ENCODE data around the gene YES1. TPM values are rescaled to one million over a fixed set of nuclear protein-coding genes. Genes with fewer than 3 reads are reported as not detected.
"Not testable (repeated sequence)": the region's sequence is repeated elsewhere in the genome, so short reads cannot be mapped to it uniquely, and the experiment has no call there.

The YES1 gene
- total and polyA plus RNA-seq, 8 donors, result 6.4 to 147 (median 36.6) TPM

DNA sequence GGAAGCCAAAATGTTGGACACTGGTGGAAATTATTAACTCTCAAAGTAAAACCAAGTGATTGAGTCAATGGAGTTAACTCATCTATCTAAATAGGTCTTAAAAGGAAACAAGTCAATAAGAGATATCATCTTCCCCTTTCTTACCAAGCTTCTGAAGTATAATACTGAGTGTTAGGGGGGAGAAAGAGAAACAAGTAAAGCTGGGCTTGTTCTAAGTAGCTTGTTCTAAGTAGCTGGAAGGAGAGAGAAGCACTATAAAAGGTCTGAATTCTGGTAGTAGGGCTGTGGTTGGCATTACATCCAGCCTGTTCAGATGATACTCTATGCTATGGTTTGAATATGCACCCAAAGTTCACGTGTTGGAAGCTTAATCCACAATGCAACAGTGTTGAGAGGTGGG, 26.8 kb downstream of the YES1 start:
- Histone ChIP-seq H3K4me3 (no peak overlapping the region), H3K27ac (no peak overlapping the region), H3K9me3 (no peaks in the 10 kb centered on the region), H3K4me1 (peaks cover 9 to 43% (median 19%) of the 10 kb centered on the region in 4 donors), H3K36me3 (no peaks in the 10 kb centered on the region), H3K27me3 (no peaks in the 10 kb centered on the region)
- no peak for DNase-seq
- TF ChIP-seq EP300 (IDR thresholded peaks at IDR 0.05) (no peak), POLR2AphosphoS5 (IDR thresholded peaks at IDR 0.05) (no peak), POLR2A (IDR thresholded peaks at IDR 0.05) (no peak)
- TF ChIP-seq, protein P1, sequence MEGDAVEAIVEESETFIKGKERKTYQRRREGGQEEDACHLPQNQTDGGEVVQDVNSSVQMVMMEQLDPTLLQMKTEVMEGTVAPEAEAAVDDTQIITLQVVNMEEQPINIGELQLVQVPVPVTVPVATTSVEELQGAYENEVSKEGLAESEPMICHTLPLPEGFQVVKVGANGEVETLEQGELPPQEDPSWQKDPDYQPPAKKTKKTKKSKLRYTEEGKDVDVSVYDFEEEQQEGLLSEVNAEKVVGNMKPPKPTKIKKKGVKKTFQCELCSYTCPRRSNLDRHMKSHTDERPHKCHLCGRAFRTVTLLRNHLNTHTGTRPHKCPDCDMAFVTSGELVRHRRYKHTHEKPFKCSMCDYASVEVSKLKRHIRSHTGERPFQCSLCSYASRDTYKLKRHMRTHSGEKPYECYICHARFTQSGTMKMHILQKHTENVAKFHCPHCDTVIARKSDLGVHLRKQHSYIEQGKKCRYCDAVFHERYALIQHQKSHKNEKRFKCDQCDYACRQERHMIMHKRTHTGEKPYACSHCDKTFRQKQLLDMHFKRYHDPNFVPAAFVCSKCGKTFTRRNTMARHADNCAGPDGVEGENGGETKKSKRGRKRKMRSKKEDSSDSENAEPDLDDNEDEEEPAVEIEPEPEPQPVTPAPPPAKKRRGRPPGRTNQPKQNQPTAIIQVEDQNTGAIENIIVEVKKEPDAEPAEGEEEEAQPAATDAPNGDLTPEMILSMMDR (IDR thresholded peaks at IDR 0.05), result no peak
- intact Hi-C loops (cut with DNase I; ENCODE audit: low total_unique reads), result no loop called here
- 79 to 100% (median 89%) methylated on average over 1 of the region's 1 CpG for WGBS, 5 donors

DNA sequence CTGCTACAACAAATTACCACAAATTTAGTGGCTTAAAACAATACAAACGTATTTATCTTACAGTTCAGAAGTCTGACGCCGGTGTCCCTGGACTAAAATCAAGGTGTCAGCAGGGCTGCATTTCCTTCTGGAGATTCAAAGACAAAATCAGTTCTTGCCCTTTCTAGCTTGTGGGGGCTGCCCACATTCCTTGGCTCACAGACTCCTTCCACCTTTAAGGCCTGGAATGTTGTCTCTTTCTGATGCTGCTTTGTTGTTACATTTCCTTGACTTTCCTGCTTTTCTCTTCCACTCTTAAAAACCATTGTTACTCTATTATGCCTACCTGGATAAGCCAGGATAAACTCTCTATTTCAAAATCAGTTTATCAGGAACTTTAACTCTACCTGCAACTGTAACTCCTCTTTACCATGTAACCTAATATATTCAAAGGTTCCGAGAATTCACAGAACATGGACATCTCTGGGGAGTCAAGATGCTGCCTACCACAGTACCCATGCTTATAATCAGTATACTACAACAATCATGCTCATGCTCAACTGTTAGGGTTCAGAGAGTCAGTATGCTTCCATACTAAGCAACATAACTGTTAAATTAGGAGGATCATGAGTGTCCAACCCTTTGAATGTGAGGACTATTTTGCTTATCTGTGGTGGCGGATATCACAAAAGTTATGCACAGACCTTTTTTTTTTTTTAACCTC, 27.4 kb downstream of the YES1 start:
- Histone ChIP-seq H3K4me3 (no peak overlapping the region), H3K27me3 (no peaks in the 10 kb centered on the region), H3K36me3 (no peaks in the 10 kb centered on the region), H3K27ac (no peak overlapping the region), H3K9me3 (no peaks in the 10 kb centered on the region), H3K4me1 (peaks cover 6 to 37% (median 15%) of the 10 kb centered on the region in 4 donors)
- DNase-seq, result no peak
- 56 to 81% (median 74%) methylated on average over 5 of the region's 5 CpGs for WGBS, 5 donors
- no peak for TF ChIP-seq EP300 (IDR thresholded peaks at IDR 0.05)
- TF ChIP-seq, protein P1 (IDR thresholded peaks at IDR 0.05), result no peak
- no peak for TF ChIP-seq POLR2AphosphoS5 (IDR thresholded peaks at IDR 0.05)
- TF ChIP-seq POLR2A (IDR thresholded peaks at IDR 0.05), result no peak
- intact Hi-C loops (cut with DNase I; ENCODE audit: low total_unique reads), result no loop called here

DNA sequence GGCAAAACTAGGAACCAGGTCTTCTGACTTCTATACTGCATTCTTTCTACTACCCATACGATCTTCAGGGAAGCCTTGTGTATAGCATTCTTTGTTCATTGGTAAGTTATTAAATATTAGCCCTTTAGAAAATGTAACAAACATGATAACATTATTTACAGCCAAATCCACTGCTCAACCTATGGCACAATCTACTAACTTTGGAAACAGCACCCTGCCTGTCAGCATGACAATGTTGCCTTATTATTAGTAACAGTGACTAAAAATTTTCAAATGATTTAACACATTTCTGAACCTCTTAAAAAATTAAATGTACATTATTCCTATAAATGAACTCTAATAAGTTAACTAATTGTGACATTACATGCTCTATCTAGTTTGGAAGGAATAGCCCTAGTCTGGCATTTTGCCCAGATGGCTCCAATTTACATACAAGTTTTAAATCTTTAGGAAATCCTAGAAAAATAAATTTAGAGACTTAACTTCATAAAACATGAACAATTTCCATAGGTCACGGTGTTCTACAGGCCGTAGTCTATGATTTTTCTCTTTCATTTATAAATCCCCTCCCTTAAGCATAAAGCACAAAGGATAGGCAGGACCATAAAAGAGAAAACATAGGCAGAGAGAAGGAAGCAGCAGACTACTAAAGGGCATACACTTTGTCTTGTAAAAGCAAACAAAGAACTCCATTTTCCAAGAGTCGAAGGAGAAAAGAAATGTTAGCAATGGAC, 33.7 kb downstream of the YES1 start:
- H3K9me3 ChIP-seq, result no peaks in the 10 kb centered on the region
- WGBS, 5 donors, result 27 to 51% (median 43%) methylated on average over 4 of the region's 4 CpGs
- TF ChIP-seq, protein P1 (IDR thresholded peaks at IDR 0.05), result no peak
- TF ChIP-seq POLR2AphosphoS5 (IDR thresholded peaks at IDR 0.05), result no peak
- TF ChIP-seq POLR2A (IDR thresholded peaks at IDR 0.05), result no peak
- TF ChIP-seq EP300 (IDR thresholded peaks at IDR 0.05), result no peak
- H3K27me3 ChIP-seq, result no peaks in the 10 kb centered on the region
- no peaks in the 10 kb centered on the region for H3K36me3 ChIP-seq
- peak overlapping the region in 3 of 5 donors; percentile 0 to 30 (median 8) for H3K27ac ChIP-seq
- H3K4me3 ChIP-seq, result no peak overlapping the region
- intact Hi-C loops (cut with DNase I; ENCODE audit: low total_unique reads), result no loop called here
- peaks cover 11 to 66% (median 44%) of the 10 kb centered on the region in 4 donors for H3K4me1 ChIP-seq
- DNase-seq, result peak in 1 of 2 donors; percentile 54

DNA sequence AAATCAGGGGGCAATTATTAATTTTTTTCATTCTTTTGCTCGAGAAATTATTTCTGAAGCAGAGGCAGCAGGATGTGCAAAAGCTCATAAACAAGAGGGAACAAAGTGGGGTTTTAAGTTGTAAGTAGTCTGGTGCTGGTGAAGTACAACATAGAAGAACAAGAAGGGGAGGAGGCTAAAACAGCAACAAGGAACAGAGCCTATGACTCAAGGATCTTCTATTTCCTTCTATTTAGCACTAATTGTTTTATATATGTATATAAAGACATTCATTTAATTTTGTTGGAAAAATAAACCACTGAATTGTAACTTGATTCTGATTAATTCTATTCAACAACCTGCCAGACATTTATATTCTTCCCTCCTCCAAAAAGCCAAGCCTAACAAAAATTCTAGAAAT, 35.0 kb downstream of the YES1 start:
- TF ChIP-seq POLR2AphosphoS5 (IDR thresholded peaks at IDR 0.05) (no peak), EP300 (IDR thresholded peaks at IDR 0.05) (no peak), POLR2A (IDR thresholded peaks at IDR 0.05) (no peak)
- TF ChIP-seq, protein P1 (IDR thresholded peaks at IDR 0.05), result no peak
- no peaks in the 10 kb centered on the region for H3K36me3 ChIP-seq
- intact Hi-C loops (cut with DNase I; ENCODE audit: low total_unique reads), result no loop called here
- no peaks in the 10 kb centered on the region for H3K27me3 ChIP-seq
- H3K9me3 ChIP-seq, result no peaks in the 10 kb centered on the region
- peak overlapping the region in 2 of 5 donors; percentile 12 to 40 for H3K27ac ChIP-seq
- WGBS, 5 donors, result 41 to 56% (median 55%) methylated on average over 1 of the region's 1 CpG
- no peak for DNase-seq
- H3K4me1 ChIP-seq, result peaks cover 9 to 59% (median 40%) of the 10 kb centered on the region in 4 donors
- H3K4me3 ChIP-seq, result no peak overlapping the region

DNA sequence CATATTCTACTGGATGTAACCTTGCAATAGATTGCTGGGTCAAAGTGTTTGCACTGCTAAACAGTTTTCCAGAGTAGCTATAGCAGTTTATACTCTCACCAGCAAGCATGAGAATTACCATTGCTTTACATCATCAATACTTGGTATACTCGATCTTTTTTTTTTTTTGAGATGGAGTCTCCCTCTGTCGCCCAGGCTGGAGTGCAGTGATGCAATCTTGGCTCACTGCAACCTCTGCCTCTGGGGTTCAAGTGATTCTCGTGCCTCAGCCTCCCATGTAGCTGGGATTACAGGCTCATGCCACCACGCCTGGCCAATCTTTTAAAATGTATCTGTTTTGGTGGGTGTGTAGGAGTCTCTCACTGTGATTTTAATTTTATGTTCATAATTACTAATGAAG, 36.0 kb downstream of the YES1 start:
- 74 to 89% (median 86%) methylated on average over 4 of the region's 4 CpGs for WGBS, 5 donors

More for the DNA sequence above, 36.0 kb downstream of the YES1 start:
- peaks cover 5 to 54% (median 37%) of the 10 kb centered on the region in 4 donors for H3K4me1 ChIP-seq
- H3K36me3 ChIP-seq; intact Hi-C loops (cut with DNase I; ENCODE audit: low total_unique reads); DNase-seq; H3K4me3 ChIP-seq; H3K9me3 ChIP-seq; H3K27ac ChIP-seq; H3K27me3 ChIP-seq: not testable (repeated sequence)
